Coronary artery (tissue), 2 donors: Measurements from ENCODE around the gene DIAPH3.
"Not testable (repeated sequence)": the region's sequence is repeated elsewhere in the genome, so short reads cannot be mapped to it uniquely, and the experiment has no call there.

ENCODE experiments used
- DNase-seq: peaks from one replicate; pipeline ENCODE4 v3.0.0-alpha.2; 2017; ENCODE audit warnings: low spot score
- H3K27ac ChIP-seq, 2 donors: fragments of 200-600 bp; sonication (generic); one replicate each; pipeline ENCODE4 v1.5.1; 2016 to 2019
- H3K4me3 ChIP-seq: fragments of 200-600 bp; sonication (generic); 2 replicates; pipeline ENCODE4 v1.5.1; 2016; ENCODE audit warnings: mild to moderate bottlenecking, moderate library complexity
- TF ChIP-seq, protein P1 (sequence below): fragments of 200-600 bp; sonication (generic); IDR thresholded peaks from one replicate; pipeline ENCODE4 v1.5.1; 2019; ENCODE audit warnings: antibody characterized with exemption

DIAPH3 gene

DNA sequence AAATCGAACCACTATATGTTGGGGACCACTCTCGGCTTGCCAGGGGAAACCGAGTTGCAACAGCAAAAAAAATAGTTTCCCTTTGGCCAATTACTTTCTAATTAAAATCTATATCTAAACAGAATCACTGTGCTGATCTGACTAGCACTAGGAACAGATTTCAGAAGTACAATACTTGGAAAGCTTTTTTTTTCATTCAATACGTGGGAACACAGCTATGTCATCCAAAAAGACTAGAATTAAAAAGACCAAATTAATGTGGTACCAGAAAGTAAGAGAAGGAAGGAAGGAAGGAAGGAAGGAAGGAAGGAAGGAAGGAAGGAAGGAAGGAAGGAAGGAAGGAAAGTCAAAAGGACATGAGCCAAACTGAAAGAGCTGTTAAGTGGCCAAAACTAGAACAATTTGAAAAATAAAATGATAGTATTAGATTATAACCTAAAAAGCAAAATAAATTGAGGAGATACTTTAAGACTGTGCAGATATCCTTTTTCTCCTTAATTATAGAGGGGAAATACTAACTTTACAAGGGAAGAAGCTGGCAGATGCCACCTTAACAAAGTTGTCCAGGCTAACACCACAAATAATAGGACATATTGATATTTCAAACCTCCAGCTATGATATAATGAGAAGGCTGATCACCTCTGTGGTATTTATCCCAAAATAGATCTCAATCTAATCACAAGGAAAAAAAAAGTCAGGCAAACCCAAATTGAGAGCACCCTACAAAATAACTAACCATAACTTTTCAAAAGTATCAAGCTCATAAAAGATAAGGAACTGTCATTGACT is 63.9 kb downstream of the DIAPH3 start:
- TF ChIP-seq, protein P1, sequence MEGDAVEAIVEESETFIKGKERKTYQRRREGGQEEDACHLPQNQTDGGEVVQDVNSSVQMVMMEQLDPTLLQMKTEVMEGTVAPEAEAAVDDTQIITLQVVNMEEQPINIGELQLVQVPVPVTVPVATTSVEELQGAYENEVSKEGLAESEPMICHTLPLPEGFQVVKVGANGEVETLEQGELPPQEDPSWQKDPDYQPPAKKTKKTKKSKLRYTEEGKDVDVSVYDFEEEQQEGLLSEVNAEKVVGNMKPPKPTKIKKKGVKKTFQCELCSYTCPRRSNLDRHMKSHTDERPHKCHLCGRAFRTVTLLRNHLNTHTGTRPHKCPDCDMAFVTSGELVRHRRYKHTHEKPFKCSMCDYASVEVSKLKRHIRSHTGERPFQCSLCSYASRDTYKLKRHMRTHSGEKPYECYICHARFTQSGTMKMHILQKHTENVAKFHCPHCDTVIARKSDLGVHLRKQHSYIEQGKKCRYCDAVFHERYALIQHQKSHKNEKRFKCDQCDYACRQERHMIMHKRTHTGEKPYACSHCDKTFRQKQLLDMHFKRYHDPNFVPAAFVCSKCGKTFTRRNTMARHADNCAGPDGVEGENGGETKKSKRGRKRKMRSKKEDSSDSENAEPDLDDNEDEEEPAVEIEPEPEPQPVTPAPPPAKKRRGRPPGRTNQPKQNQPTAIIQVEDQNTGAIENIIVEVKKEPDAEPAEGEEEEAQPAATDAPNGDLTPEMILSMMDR: no peak
- no peak for DNase-seq
- no peak overlapping the region for H3K4me3 ChIP-seq
- no peak overlapping the region for H3K27ac ChIP-seq

DNA sequence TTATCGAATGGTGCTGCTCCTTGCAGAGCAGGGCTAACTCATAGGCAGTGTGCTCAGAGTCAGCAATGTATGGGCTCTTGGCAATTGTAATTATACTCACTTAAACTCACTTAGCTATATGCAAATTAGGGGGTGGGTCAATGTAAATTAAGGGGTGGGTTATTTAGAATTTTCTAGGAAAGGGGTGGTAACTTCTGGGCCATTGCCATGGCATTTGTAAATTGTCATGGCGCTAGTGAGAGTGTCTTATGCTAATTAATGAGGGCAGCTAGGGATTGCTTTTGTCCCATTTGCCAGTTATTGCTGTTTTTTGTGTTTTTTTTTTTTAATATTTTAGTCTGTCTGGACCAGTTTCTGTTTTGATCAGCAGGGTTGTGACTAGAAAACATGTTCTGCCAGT is 68.4 kb downstream of the DIAPH3 start:
- no peak overlapping the region for H3K27ac ChIP-seq
- no peak overlapping the region for H3K4me3 ChIP-seq
- TF ChIP-seq, protein P1: no peak
- no peak for DNase-seq

DNA sequence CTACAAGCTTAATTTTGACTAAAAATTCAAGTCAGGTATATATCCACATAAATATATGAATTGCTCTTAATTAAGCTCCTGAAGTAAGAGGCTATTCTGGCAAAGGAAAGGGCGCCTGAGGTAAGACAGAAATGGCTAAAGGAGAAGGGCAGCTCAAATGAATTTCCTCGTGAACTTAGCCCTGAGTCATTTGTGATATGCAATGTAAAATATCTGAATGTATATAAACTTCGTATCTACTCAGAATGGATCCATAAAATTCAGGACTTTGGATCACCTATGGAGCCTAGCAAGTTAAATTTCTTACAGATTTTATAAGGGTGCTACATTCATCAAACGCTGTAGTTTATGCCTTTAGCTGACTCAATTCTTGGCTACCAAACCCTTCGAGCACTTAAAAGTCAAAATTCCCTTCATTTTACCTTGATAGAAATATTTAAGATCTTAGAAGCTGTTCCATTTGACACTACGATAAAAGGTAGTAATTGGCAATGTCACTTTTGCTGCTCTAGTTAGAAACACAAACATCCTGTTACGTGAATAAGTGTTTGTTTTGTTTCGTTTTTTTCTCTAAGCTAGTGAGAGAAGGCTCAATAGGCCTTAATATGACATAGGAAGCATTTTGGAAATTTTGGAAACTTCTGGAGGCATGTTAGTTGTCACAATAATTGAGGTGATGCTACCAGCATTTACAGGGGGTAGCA is 69.2 kb downstream of the DIAPH3 start:
- TF ChIP-seq, protein P1: no peak
- Histone ChIP-seq H3K27ac (no peak overlapping the region), H3K4me3 (no peak overlapping the region)
- no peak for DNase-seq

DNA sequence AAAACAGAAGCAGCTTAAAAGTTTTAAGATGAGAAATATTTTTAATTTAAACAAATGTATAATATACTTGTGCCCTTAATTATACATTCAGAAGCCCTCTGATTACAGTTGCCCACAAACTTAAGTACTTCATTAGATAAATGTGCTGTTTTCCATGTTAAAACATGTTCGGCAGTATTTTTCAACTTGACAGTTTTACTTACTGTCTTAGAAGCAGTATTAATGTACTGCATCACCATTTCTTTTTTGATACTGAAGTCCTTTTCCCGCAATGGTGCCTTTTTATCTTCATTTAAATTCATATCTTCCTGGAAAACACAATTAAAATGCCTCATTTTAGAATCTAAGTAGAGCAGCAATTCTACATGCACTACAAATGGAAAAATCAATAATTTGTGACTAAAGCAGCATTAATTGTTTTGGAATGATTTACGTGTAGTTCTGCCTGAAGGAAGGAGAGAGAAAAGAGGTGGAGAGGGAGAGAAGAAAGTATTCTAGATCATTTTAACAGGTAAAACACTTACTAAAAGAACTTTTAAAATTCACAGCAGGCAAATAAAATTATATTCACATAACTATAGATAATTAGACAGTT is 70.2 kb downstream of the DIAPH3 start:
- no peak overlapping the region for H3K4me3 ChIP-seq
- TF ChIP-seq, protein P1: no peak
- DNase-seq: no peak
- H3K27ac ChIP-seq: no peak overlapping the region

DNA sequence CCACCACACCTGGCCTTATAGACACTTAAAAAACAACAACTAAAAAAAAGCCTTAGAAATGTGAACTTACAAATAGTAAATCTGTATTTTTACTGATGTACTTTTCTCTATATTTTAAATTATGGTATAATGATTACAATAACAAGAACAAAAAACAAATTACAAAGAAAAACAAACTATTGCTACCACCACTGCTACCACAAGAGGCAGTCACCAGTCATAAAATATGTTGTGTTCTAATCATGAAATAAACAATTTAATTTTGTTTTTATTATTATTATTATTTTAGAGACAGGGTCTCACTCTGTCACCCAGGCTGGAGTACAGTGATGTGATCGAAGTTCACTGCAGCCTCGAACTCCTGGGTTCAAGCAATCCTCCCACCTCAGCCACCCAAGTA is 72.2 kb downstream of the DIAPH3 start:
- TF ChIP-seq, protein P1: no peak
- no peak for DNase-seq
- Histone ChIP-seq H3K27ac (no peak overlapping the region), H3K4me3 (no peak overlapping the region)

DNA sequence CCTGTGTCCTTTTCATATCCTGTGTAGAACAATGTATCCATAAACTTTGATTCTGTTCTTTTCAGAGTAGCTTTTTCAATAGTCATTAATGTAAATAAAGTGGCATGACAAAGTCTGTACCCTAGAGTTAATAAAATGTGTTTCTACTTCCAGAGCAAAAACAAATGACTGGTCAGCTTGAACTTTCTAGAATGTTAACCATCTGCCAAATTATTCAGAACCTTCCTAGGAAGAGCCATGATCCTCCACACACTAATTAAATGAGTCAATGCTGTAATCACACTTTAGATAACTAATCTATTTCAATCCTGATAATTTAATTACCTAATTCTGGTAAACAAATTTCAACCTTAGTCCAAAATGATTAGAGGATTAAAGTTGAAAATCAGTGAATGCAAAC is 73.2 kb downstream of the DIAPH3 start:
- TF ChIP-seq, protein P1: no peak
- no peak for DNase-seq
- Histone ChIP-seq H3K27ac (no peak overlapping the region), H3K4me3 (no peak overlapping the region)

DNA sequence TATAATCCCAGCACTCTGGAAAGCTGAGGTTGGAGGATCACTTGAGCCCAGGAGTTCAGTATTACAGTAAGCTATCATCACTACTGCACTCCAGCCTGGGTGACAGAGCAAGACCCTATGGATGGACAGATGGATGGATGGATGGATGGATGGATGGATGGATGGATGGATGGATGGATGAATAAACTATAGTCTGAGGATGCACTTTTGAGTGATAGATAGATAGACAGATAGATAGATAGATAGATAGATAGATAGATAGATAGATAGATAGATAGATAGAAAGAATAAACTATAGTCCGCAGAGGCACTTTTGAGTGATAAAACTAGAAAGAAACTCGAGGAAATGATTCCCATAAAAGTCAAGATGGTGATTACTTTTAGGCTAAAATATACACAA is 79.9 kb downstream of the DIAPH3 start:
- not testable (repeated sequence) for DNase-seq, H3K4me3 ChIP-seq, H3K27ac ChIP-seq
